GM21381 (cell line): Measurements from ENCODE around the gene PRKAB2.
"Not testable (repeated sequence)": the region's sequence is repeated elsewhere in the genome, so short reads cannot be mapped to it uniquely, and the experiment has no call there.

Source experiments
- ATAC-seq: cut with Tn5 transposase; IDR thresholded peaks from one replicate; pipeline ENCODE4 v1.9.1; 2021; ENCODE audit warnings: mild to moderate bottlenecking, moderate library complexity; ENCODE audit not compliant: unreplicated experiment

Gene PRKAB2

GRCh38 chr1:147177611-147178380 lies 5.5 kb upstream of the PRKAB2 start:
- no peak for ATAC-seq

GRCh38 chr1:147171399-147172167 lies 687 bp downstream of the PRKAB2 start:
- ATAC-seq = no peak

DNA sequence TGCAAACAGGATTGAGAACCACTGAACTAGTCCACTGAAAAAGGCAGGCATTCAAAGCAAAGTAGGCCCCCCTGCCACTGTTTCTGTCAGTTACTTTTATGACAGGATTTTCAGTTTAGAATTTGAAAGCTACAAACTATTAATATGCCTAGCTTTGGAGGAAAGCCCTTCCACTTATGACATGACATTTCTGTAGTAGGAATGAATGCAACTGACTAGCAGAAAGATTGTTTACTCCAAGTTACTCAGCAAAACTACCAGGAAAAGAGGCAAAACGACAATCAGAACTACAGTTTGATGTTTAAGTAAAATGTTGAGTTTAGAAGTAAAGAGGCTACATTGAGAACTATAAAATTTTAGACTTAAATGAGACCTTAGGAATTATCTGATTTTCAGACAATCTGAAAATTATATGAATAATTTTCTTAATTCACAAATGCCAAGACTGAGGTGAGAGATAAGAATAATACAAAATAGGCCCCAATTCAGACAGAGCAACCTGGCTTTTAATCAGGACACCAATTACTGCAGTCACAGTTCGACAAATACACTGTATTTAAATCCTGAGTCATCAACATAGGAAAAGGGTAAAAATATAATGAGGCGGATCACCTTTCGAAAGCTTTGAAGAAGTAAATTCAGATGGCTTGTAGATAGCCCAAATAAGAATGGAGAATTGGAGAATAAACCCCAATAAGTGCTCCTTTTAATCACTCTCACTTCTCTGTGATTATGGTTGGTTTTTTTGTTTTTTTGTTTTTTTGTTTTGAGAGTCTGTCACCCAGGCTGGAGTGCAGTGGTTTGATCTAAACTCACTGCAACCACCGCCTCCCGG lies 2.2 kb downstream of the PRKAB2 start:
- ATAC-seq = no peak

DNA sequence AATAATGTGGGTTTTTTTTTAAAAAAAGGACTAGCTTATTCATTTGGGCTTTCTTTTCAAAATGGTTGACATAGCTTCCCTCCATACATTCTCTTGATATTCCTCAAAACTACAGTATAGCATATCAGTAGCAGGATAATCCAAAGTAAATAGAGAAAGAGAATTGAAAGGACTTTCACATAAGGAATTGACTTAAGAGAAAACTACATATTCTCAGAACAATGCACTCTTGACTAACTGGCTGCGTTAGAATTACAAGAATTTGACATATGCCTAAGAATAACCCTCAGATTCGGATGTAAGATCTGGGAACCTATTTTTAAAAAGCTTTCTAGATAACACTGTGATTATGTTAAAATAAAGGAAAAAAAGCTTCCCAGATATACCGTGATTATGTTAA lies 3.1 kb downstream of the PRKAB2 start:
- ATAC-seq = no peak

GRCh38 chr1:147168626-147169058 lies 3.6 kb downstream of the PRKAB2 start:
- no peak for ATAC-seq

DNA sequence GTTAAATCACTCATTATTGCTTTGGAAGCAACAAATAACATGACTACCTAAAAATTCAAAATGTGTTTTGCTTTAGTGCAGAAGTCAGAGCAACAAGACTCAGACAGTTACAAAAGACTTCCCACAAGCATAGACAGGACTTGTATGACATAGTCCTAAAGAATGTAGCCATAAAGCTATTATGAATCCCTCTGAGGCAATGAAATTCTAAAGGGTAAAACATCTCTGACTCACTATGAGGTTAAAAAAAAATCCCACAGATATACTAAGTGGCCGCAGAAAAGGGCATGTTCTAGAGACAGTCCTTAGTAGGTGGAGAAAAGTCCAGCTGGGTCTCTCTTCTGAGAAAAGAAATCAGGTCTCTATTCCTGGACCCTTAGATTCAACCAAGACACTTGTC lies 4.9 kb downstream of the PRKAB2 start:
- no peak for ATAC-seq

DNA sequence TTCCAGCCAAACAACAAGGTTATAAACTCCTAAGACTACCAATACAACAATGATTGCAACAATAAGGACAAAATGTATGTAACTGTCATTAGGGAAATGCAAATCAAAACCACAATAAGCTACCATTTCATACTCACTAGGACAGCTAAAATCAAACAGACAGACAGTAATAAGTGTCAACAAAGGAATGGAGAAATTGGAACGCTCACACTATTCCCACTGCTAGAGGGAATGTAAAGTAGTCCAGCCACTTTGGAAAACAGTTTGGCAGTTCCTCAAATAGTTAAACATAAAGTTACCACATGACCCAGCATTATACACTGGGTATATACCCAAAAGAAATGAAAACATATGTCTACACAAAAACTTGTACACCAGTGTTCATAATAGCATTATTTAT lies 9.3 kb downstream of the PRKAB2 start:
- no peak for ATAC-seq

DNA sequence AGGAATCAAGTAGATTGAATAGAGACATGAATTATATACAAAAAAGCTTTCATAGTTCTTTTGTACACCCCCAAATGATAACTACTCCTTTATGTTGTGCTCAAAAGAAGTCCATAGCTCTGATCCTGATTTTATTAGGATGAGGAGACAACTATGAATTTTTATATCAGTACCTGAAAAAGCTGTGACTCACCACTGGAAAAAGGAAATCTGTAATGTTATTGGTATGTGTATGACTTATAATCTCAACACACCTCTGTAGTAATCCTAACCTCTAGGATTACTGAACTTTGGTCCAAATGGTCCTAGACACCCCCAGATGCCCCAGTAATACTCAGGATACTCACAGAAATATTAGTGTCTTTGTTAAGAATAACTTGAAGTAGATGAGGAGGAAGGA lies 10.2 kb downstream of the PRKAB2 start:
- ATAC-seq = no peak

DNA sequence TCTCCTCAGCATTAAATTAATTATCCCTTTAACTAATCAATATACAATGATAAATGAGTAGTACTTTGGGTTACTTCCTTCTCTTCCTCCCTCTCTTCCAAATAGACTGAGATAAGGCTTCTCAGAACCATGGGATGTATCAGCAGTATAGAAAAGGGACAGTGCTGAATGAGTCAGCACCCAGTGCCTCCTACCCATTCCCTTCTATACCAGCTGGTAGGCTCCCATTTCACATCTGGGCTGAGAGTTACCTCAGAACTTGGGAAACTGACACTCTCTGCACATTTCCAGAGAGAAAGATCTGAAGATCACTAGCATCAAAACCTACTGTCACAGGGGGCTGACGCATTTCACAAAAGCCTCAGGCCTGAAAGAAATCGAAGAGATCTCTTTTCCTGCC lies 15.2 kb downstream of the PRKAB2 start:
- ATAC-seq = not testable (repeated sequence)

- no peak for ATAC-seq
Observed at GRCh38 chr1:147156642-147157041, 15.6 kb downstream of the PRKAB2 start.

DNA sequence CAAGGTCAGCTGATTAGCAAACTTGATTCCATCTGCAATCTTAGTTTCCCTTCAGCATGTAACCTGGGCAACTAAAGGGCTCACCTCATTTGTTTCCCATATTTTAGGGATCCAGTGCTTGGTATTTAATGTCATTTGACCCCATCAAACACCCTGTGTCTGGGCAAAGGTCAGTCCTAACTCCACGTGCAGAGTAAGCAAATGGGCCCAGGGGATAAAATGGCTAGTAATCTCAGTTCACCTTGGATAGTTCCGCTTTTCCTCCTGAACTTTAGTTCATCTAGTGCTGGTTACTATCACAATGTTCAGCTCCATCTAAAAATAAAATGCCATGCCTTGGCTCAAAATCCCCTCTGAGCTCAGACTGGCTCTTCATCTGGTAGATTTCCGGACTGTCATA lies 19.5 kb downstream of the PRKAB2 start:
- ATAC-seq = no peak

DNA sequence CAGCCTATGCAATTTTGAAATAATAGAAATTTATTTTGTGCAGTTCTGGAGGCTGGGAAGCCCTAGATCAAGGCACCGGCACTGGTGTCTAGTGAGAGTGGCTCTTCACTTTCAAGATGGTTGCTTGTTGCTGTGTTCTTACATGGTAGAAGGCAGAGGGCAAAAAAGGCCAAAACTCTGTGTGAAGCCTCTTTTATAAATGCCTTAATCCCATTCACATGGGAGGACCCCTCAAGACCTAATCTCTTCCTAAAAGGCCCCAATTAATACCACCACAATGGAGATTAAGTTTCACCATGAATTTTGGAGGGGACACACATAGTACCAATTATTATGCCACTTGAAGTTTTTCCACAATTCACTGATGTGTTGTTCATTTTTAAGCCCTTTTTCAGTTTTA lies 21.0 kb downstream of the PRKAB2 start:
- ATAC-seq = no peak

DNA sequence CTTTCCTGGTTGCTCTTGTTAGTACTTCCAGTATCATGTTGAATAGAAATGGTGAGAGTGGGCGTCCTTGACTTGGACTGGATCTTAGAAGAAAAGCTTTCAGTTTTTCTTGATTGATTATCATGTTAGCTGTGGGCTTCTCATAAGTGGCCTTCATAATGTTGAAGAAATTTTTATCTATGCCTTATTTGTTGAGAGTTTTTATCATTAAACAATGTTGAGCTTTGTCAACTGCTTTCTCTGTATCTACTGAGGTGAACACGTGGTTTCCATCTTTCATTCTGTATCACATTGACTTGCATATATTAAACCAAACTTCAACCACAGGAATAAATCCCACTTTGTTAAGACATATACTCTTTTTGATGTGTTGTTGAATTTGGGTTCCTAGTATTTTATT lies 29.4 kb downstream of the PRKAB2 start:
- ATAC-seq = no peak

GRCh38 chr1:147130721-147131120 lies 41.5 kb downstream of the PRKAB2 start:
- not testable (repeated sequence) for ATAC-seq

DNA sequence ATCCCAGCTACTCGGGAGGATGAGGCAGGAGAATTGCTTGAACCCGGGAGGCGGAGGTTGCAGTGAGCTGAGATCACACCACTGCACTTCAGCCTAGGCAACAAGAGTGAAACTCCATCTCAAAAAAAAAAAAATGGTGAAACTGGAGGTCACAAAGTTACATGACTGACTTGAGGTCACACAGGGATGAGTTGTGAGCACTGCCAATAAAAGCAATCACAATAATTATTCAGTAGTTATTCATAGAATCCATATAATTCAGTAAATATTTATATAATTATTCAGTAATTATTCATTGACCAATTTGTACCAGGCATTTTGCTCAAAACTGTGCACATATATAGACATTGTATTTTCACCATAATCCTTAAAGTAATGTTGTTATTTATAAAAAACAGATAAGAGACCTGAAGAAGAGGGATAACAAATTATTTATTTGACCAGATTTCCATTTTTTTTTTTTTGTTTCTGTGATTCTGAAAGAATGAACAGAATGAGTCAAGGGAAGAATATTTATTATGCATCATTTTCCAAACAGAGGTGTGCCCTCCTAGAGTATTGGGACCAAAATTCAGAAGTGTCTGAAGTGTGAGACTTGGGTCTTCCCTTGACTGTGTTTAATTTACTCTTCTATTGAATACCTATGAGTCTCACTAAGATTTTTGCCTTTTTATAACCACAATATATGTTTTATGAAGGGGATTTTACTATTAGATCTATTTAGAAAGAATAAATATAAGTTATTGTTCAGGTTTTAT lies 43.0 kb downstream of the PRKAB2 start:
- no peak for ATAC-seq

DNA sequence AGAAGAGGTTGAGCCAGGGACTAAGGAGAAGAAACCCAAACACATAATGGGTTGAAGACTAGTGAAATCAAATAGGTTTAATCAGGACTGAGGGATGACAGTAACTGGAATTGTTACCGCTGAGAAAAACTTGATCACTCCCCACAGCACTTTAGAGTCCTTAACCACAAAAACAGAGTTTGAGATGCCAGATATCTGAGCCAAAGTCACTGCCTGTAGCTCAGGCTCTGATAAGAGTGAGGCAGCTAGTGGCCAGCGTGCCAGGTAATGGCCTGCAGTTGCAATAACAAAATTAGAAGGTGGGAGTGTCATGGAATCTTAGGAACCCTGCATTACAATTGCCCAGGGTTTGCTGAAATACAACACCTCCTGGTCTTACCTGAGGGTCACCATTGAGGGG lies 48.0 kb downstream of the PRKAB2 start:
- ATAC-seq = no peak

DNA sequence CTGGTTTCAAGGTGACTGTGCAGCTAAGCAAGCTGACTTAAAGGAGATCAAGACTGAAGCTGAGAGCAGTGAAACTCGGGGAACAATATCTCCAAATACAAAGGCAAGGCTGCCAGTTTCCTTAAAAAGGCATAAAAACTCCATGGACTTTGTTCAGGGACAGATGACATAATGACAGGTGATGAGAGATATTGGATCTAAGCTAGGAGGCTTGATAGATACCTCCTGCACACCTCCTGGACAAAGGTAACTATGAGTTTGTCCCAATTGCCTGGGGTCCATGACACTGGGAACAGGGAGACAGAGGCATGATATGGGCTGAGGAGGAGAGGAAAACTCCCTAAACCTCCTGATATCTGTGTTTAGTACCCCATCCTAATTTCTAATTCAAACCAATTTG lies 55.2 kb downstream of the PRKAB2 start:
- ATAC-seq = no peak

GRCh38 chr1:147115496-147115895 lies 56.8 kb downstream of the PRKAB2 start:
- ATAC-seq = no peak

DNA sequence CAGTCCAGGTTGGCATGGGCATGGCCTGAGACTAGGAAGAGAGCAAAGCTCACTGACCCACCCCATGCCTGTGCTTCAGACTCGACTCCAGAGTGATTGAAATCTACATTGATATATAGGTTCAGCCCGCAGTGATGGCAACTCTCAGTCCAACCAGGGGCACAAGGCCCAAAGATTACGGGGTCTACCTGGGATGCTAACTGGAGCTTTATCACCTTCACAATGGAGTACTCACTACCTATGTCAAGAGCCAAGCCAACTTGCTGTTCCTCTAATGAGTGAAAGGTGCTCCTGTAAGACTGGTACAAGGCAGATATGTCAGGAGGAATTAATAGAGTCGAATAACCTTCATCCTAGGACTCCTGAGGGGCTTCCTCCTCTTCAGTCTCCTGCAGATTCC lies 57.2 kb downstream of the PRKAB2 start:
- ATAC-seq = not testable (repeated sequence)

- ATAC-seq = not testable (repeated sequence)
Observed at GRCh38 chr1:147114353-147114752, 57.9 kb downstream of the PRKAB2 start.
